ENCODE data around the gene KRTAP12-1. TPM values are rescaled to one million over a fixed set of nuclear protein-coding genes. Genes with fewer than 3 reads are reported as not detected.
A peak's percentile ranks its signal among the peaks of the same experiment; 100 is the strongest.

Gene KRTAP12-1
- polyA plus RNA-seq, 3 donors = not detected

DNA sequence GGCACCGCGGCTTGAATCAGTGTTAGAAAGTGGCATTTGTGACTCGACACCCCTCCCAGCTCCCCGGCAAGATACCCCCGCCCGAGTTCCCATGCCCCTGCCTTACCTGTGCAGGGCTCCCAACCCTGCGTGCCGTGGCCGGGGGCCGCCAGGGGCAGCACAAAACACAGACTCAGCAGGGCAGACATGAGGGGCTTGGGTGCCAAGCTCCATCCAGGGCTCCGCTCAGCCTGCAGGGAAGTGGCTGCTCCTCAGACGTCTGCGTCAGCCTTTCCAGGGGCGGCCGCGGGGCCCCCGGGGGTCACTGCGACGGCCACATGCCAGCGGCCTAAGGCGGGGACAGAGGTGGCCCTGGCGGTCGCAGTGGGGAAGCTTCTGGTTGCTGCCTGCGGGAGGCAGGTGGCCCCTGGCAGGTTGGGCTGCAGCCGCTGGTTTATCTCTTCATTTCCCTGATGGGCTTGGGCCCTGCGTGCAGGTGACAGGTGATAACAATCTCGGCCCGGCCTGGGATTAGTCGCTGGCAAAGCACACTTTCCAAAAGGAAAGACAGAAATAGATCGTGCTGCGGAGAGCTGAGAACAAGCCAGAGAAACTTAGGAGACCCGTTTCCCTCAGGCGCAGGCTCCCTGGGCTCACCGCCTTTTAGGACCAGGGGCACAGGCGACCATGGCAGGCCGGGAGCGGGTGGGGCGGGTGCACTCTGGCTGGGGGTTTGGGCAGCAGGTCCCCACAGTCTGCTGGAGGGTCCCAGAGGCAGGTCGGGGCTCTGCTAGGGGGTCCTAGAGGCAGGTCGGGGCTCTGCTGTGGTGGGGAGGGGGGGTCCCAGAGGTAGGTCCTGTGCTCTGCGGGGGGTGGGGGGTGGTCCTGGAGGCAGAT, 29.6 kb upstream of the KRTAP12-1 start, which contains the start of gene TSPEAR:
Gene TSPEAR, minus strand, starts transcription at position 246 of the 876 bp plus-strand sequence. Its CDS starts 58 bp downstream, at position 188.
- Histone ChIP-seq H3K27me3 (ENCODE audit: control insufficient read depth in 2 of 2, insufficient read depth in 2 of 2, low read length in 2 of 2) (peaks cover 70 to 93% of the 10 kb centered on the region in 2 donors), H2AFZ (ENCODE audit: insufficient read depth, low read depth, low read length, poor library complexity, severe bottlenecking) (no peak within 1 kb of the TSS), H3K27ac (ENCODE audit: low read depth in 1 of 2, low read length in 2 of 2) (no peak within 1 kb of the TSS), H3K9ac (ENCODE audit: insufficient read depth, low read length, poor library complexity, severe bottlenecking) (no peak within 1 kb of the TSS), H3K4me2 (replicated peaks; ENCODE audit: extremely low read depth, low read length, poor library complexity, severe bottlenecking) (no peak within 1 kb of the TSS), H4K20me1 (ENCODE audit: insufficient read depth, low read length) (no peaks in the 10 kb centered on the region), H3K36me3 (replicated peaks in 1 of 2; ENCODE audit: control insufficient read depth in 1 of 2, insufficient read depth in 2 of 2, low read length in 2 of 2) (no peaks in the 10 kb centered on the region), H3K9me3 (replicated peaks in 1 of 2; ENCODE audit: control insufficient read depth in 1 of 2, insufficient read depth in 1 of 2, low read length in 2 of 2) (peaks cover under 1 to 43% of the 10 kb centered on the region in 2 donors), H3K4me3 (replicated peaks in 1 of 3; ENCODE audit: low read depth in 2 of 3, low read length in 3 of 3) (no peak within 1 kb of the TSS), H3K79me2 (ENCODE audit: insufficient read depth, low read length) (no peaks in the 10 kb centered on the region), H3K4me1 (ENCODE audit: control insufficient read depth in 1 of 2, insufficient read depth in 2 of 2, low read length in 2 of 2) (no peaks in the 10 kb centered on the region)
- intact Hi-C loops (cut with micrococcal nuclease) = no loop called here
- peaks cover 87 to 98% (median 98%) of the 10 kb centered on the region in 3 donors for H3K27me3 Mint-ChIP-seq (ENCODE audit: low read depth in 3 of 3)
- H3K27ac Mint-ChIP-seq = peak within 1 kb of the TSS in 1 of 7 donors; percentile 5
- WGBS (ENCODE audit: insufficient coverage) = 2% methylated on average over 39 of the region's 41 CpGs
- TF ChIP-seq, protein P1, sequence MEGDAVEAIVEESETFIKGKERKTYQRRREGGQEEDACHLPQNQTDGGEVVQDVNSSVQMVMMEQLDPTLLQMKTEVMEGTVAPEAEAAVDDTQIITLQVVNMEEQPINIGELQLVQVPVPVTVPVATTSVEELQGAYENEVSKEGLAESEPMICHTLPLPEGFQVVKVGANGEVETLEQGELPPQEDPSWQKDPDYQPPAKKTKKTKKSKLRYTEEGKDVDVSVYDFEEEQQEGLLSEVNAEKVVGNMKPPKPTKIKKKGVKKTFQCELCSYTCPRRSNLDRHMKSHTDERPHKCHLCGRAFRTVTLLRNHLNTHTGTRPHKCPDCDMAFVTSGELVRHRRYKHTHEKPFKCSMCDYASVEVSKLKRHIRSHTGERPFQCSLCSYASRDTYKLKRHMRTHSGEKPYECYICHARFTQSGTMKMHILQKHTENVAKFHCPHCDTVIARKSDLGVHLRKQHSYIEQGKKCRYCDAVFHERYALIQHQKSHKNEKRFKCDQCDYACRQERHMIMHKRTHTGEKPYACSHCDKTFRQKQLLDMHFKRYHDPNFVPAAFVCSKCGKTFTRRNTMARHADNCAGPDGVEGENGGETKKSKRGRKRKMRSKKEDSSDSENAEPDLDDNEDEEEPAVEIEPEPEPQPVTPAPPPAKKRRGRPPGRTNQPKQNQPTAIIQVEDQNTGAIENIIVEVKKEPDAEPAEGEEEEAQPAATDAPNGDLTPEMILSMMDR (IDR thresholded peaks at IDR 0.05) = no peak
- peaks cover 1% of the 10 kb centered on the region for H3K4me1 Mint-ChIP-seq
- DNase-seq = no peak
- H3K9me3 Mint-ChIP-seq = peaks cover 0 to 28% (median 10%) of the 10 kb centered on the region in 7 donors
- H3K4me3 Mint-ChIP-seq = peak within 1 kb of the TSS in 1 of 2 donors; percentile 64
- H3K36me3 Mint-ChIP-seq = peaks cover 2 to 4% of the 10 kb centered on the region in 2 donors

DNA sequence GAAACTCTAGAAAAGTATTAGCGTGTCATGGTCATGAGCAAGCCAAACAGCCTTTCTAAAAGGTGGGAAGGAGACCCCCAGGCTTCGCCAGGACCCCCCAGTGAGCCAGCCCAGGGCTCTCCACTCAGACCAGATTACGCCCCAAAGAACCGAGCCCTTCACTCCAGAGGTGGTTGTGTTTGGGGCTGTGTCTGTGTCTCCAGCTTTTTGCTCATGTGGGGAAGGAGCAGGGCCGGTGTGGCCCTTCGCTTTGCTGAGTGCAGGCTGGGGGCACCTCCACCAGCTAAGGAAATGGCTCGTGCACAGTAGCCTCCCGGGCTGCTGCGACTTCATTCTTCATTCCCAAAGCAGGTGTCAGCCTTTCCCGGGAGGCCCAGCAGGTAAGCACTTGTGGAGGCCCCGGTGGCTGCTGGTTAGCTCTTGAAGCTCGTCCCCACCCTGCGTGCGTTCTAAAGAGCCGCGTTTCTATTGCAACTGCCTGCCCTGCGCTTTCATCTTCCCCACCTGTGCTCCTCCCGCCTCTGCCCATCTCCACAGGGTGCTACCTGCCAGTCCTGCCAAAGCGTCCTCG, 28.9 kb upstream of the KRTAP12-1 start:
- Mint-ChIP-seq H3K4me1 (peaks cover 1% of the 10 kb centered on the region), H3K9me3 (peaks cover 4 to 32% (median 17%) of the 10 kb centered on the region in 7 donors), H3K27ac (peak overlapping the region in 1 of 7 donors; percentile 5), H3K27me3 (ENCODE audit: low read depth in 3 of 3) (peaks cover 93 to 100% (median 98%) of the 10 kb centered on the region in 3 donors), H3K4me3 (peak overlapping the region in 1 of 2 donors; percentile 64), H3K36me3 (peaks cover 0 to 9% of the 10 kb centered on the region in 2 donors)
- Histone ChIP-seq H3K36me3 (replicated peaks in 1 of 2; ENCODE audit: control insufficient read depth in 1 of 2, insufficient read depth in 2 of 2, low read length in 2 of 2) (no peaks in the 10 kb centered on the region), H3K9ac (ENCODE audit: insufficient read depth, low read length, poor library complexity, severe bottlenecking) (no peak overlapping the region), H3K4me2 (replicated peaks; ENCODE audit: extremely low read depth, low read length, poor library complexity, severe bottlenecking) (no peak overlapping the region), H3K27ac (ENCODE audit: low read depth in 1 of 2, low read length in 2 of 2) (no peak overlapping the region), H3K27me3 (ENCODE audit: control insufficient read depth in 2 of 2, insufficient read depth in 2 of 2, low read length in 2 of 2) (peaks cover 75 to 95% of the 10 kb centered on the region in 2 donors), H4K20me1 (ENCODE audit: insufficient read depth, low read length) (no peaks in the 10 kb centered on the region), H3K4me1 (ENCODE audit: control insufficient read depth in 1 of 2, insufficient read depth in 2 of 2, low read length in 2 of 2) (no peaks in the 10 kb centered on the region), H3K4me3 (replicated peaks in 1 of 3; ENCODE audit: low read depth in 2 of 3, low read length in 3 of 3) (no peak overlapping the region), H3K79me2 (ENCODE audit: insufficient read depth, low read length) (no peaks in the 10 kb centered on the region), H2AFZ (ENCODE audit: insufficient read depth, low read depth, low read length, poor library complexity, severe bottlenecking) (no peak overlapping the region), H3K9me3 (replicated peaks in 1 of 2; ENCODE audit: control insufficient read depth in 1 of 2, insufficient read depth in 1 of 2, low read length in 2 of 2) (peaks cover 7 to 51% of the 10 kb centered on the region in 2 donors)
- intact Hi-C loops (cut with micrococcal nuclease) = no loop called here
- TF ChIP-seq, protein P1 (IDR thresholded peaks at IDR 0.05) = no peak
- no peak for DNase-seq
- WGBS (ENCODE audit: insufficient coverage) = 1% methylated on average over 17 of the region's 20 CpGs

Data from CD14-positive monocyte (primary cell).